ENCODE data around the gene SMC3. TPM values are rescaled to one million over a fixed set of nuclear protein-coding genes. Genes with fewer than 3 reads are reported as not detected.
A peak's percentile ranks its signal among the peaks of the same experiment; 100 is the strongest.

SMC3 gene
- total and polyA plus RNA-seq, 2 of the 4 experiments (the other 2 are of a cell fraction) = 15.0 to 15.2 TPM

DNA sequence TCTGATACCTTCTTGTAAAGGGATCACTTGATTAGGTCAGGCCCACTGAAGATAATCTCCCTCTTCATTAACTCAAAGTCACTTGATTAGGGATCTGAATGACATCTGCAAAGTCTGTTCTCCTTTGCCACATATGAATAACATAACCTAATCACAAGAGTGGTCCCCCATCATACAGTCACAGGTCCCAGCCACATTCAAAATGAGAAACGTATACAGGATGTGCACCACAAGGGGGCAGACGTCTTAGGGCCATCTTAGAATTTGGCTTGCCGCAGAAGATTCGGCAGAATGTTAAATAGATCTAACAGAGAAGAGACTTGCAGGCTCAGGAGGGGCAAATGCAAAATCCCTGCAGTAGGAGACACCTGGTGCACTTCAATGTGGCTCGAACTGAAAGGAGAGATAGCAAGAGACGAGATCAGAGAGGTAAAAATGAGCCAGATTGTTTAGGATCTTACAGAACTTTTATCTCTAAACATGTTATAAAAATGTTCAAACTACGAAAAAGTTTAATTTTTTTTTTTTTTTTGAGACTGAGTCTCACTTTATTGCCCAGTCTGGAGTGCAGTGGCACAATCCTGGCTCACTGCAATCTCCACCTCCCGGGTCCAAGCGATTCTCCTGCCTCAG is 10.4 kb upstream of the SMC3 start:
- DNase-seq = peak; percentile 62
- H4K8ac ChIP-seq (ENCODE audit: low read depth in 2 of 2, low read length in 2 of 2) = no peak overlapping the region
- no peak overlapping the region for H3K18ac ChIP-seq (ENCODE audit: low read depth, low read length)
- H3K14ac ChIP-seq (replicated peaks; ENCODE audit: low read depth, low read length) = no peak overlapping the region
- H4K5ac ChIP-seq (ENCODE audit: low read depth, low read length) = no peak overlapping the region
- H3K9ac ChIP-seq (ENCODE audit: low read depth, low read length) = no peak overlapping the region
- no peak overlapping the region for H3K4me2 ChIP-seq (ENCODE audit: low read depth, low read length)
- TF ChIP-seq SMC3 (IDR thresholded peaks at IDR 0.05; ENCODE audit: low read depth, low read length) = peak; percentile 53
- peak; percentile 54 for TF ChIP-seq RAD21 (IDR thresholded peaks at IDR 0.05; ENCODE audit: low read length)
- TF ChIP-seq CTCF (conservative IDR thresholded peaks at IDR 0.05; ENCODE audit: low read depth, low read length) = peak; percentile 69
- no peak for TF ChIP-seq RFX5 (IDR thresholded peaks at IDR 0.05; ENCODE audit: low read depth, low read length)
- H2AK5ac ChIP-seq (ENCODE audit: low read depth, low read length) = no peak overlapping the region
- H2AK9ac ChIP-seq (replicated peaks; ENCODE audit: low read depth, low read length, poor library complexity) = peak overlapping the region; percentile 4
- POLR2A ChIA-PET (ENCODE audit: unreplicated experiment) = interaction anchor here (0.6 kb wide), 1 partner anchor 12 kb away, joined by 3 read pairs; no protein-coding TSS in a partner anchor
- H3K4me3 ChIP-seq (ENCODE audit: insufficient read depth, low read depth, low read length) = no peak overlapping the region
- no peak overlapping the region for H2BK15ac ChIP-seq (ENCODE audit: low read depth, low read length)
- H4K91ac ChIP-seq (ENCODE audit: insufficient read depth, low read depth, low read length) = no peak overlapping the region
- peak overlapping the region; percentile 69 for H2AFZ ChIP-seq (replicated peaks; ENCODE audit: low read length, poor library complexity)
- H3K9me1 ChIP-seq (ENCODE audit: insufficient read depth, low read length) = no peaks in the 10 kb centered on the region
- ATAC-seq (ENCODE audit: low read depth) = peak; percentile 75; the same call in 1 of the 2 replicates
- H4K20me1 ChIP-seq (ENCODE audit: insufficient read depth, low read length) = no peaks in the 10 kb centered on the region
- CTCF ChIA-PET = interaction anchor here (0.7 kb wide), 1 partner anchor 23 kb away, joined by 3 read pairs; no protein-coding TSS in a partner anchor
- no peaks in the 10 kb centered on the region for H3K9me3 ChIP-seq (ENCODE audit: control insufficient read depth, insufficient read depth, low read length)
- WGBS, 2 experiments (ENCODE audit: extremely low coverage in 2 of 2, insufficient read length in 1 of 2) = 24% methylated on average over 3 of the region's 9 CpGs; no CpG with 5 or more reads in 1 of the 2 experiments
- no peak overlapping the region for H2BK20ac ChIP-seq (ENCODE audit: low read depth, low read length)
- no peak overlapping the region for H3K23ac ChIP-seq (ENCODE audit: low read depth, low read length)
- peaks cover 4% of the 10 kb centered on the region; the same call in 1 of the 2 replicates for H3K27me3 ChIP-seq (ENCODE audit: control insufficient read depth, insufficient read depth, low read length)
- dilution Hi-C loops (cut with HindIII; ENCODE audit: low sequenced_read_pairs, unreplicated experiment) (no loop called here), intact Hi-C loops (cut with micrococcal nuclease) (loop anchor here (5.0 kb wide), 1 partner anchor 1755 kb away; no protein-coding TSS in a partner anchor), in situ Hi-C loops (cut with MboI; ENCODE audit: low sequenced_read_pairs) (loop anchor here (25.0 kb wide), 1 partner anchor 645 kb away; the partner anchor contains the start of gene XPNPEP1)
- H3K56ac ChIP-seq (ENCODE audit: extremely low read depth, insufficient read depth, low read length) = no peak overlapping the region
- no TSS peak for BruUV-seq (replicated peaks)
- no peaks in the 10 kb centered on the region for H3K36me3 ChIP-seq (ENCODE audit: control insufficient read depth, insufficient read depth, low read length)
- H3K4me1 ChIP-seq (ENCODE audit: control insufficient read depth, insufficient read depth, low read length) = peaks cover 3% of the 10 kb centered on the region; the same call in 1 of the 2 replicates
- H2BK120ac ChIP-seq (ENCODE audit: low read depth, low read length) = no peak overlapping the region
- no peak overlapping the region for H3K27ac ChIP-seq (ENCODE audit: insufficient read depth, low read length)
- no peaks in the 10 kb centered on the region for H3K79me1 ChIP-seq (ENCODE audit: low read depth in 1 of 2, low read length in 2 of 2)
- no peak overlapping the region for H2BK5ac ChIP-seq (ENCODE audit: low read depth, low read length, poor library complexity, severe bottlenecking)
- no peak overlapping the region for H3K4ac ChIP-seq (ENCODE audit: low read depth, low read length)
